NCI-H1417 treated with DMSO at 0.1 percent for 48 hours (cell line): ENCODE data around the gene SZRD1.

Experiments
- DNase-seq: peaks from one replicate; lab custom pipeline; 2025; lab: John Stamatoyannopoulos, UW

SZRD1 gene

DNA sequence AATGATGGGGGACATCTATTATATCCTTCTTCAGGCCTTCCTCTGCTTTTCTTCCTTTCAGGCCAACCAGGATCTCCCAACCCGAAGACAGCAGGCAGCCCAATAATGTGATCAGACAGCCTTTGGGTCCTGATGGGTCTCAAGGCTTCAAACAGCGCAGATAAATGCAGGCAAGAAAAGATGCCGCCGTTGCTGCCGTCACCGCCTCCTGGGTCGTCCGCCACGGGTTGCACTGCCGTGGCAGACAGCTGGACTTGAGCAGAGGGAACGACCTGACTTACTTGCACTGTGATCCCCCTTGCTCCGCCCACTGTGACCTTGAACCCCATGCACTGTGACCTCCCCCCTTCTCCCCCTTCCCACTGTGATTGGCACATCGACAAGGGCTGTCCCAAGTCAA is 27.9 kb downstream of the SZRD1 start:
- DNase-seq = no peak

DNA sequence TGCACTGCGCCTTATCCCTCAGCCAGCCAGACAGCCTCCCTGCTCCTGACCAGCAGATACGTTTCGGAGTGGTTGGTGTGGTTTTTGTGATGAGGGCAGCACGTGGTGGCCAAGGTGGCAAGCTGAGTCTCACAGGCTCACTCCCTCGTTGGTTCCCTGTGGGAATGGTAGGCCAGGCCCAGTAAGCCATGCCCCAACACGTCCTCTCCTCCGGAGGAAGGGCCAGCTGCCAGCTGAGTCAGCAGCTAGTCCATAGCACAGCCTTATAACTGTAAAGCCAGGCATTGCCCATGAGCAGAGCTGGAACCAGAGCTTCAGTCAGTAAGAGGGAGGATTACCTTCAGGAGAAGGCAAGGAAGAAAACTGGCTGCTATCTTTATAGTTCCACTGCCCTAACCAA is 29.5 kb downstream of the SZRD1 start:
- DNase-seq = no peak

DNA sequence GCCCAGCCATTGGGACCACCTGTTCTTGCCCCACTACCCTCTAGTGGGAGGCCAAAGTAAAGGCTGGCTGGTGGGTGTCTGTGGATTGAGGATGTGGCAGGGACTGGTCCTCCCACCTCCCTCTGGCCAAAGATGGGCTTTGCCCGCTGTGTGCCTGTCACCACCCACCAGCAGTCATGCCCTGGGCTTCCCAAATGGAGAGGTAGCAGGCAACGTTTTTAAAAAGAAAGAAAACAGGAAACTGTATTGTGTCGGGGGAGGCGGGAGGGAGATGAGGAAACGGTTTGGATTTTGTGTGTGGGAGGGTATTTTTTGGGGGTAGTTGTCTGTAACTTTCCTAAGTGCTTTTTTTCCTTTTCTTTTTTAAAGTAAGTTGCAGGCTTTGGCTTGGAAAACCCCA is 30.1 kb downstream of the SZRD1 start:
- DNase-seq = no peak

DNA sequence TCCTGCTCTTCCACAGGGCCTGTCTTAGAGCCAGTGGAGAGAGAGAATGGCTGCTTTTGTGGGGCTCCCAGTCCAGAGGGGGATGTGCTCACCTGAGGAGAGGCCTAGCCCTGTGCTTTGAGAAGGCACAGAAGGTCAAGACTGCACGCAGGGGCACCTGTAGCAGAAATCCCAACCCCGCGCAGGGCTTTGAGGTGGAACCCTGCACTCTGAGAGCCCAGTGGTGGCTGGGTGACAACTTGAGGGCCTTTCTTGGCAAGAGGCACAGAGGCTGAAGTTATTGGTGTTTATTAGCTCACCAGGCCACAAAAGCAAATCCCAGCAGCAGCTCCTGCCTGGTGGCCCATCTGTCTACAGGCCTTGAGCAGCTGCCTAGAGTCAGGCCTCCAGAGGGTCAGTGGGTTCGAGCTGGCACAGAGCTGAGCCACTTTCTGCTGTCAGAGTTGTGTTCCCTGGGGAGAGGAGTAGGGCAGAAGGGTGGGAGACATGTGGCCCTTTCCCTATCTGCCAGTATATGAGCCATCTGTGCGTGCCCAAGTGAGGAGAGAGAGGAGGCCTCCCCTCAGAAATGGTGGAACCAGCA is 31.4 kb downstream of the SZRD1 start:
- DNase-seq = no peak

DNA sequence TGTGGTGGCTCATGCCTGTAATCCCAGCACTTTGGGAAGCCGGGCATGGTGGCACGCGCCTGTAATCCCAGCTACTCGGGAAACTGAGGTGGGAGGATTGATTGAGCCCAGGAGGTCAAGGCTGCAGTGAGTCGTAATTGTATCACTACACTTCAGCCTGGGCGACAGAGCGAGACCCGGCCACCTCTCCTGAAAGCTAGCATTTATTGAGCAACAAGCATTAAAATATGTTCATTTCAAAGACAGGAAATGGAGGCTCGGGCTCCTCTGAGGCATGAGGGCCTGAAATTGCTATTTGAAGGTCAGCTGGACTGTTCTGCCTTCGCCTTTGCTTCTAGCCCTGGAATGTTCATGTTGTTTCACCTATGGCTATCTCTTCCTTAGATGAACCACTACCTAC is 35.7 kb downstream of the SZRD1 start:
- no peak for DNase-seq

DNA sequence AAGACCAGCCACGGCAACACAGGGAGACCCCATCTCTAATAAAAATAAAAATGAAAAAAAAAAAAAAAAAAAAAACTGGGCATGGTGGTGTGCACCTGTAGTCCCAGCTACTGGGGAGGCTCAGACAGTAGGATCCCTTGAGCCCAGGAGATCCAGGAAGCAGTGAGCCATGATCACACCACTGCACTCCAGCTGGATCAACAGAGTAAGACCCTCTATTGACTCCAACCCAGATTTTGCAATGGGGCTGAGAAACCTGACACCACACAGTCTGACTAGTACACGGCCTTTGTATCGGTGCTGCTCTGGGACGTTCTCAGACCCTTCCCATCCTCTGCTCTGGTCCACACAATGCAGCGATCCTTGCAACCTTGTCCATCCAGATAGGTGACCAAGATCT is 38.4 kb downstream of the SZRD1 start:
- DNase-seq = no peak

DNA sequence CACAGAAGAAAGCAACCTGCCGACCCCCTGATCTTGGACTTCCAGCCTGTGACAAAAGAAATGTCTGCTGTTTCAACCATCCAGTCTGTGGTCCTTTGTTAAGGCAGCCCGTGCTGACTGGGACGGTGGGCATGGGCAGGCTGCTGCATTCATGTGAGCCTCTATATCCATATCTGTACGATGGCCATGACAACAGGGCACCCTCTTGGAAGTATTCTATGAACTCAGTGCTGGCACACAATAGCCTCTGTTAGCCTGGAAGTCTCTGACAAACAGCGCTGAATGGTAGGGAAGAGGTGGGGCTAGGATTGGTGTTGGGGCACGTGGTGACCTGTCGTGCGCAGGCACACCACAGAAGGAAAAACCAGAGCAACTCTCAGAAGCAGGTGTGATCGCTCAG is 39.8 kb downstream of the SZRD1 start:
- no peak for DNase-seq

DNA sequence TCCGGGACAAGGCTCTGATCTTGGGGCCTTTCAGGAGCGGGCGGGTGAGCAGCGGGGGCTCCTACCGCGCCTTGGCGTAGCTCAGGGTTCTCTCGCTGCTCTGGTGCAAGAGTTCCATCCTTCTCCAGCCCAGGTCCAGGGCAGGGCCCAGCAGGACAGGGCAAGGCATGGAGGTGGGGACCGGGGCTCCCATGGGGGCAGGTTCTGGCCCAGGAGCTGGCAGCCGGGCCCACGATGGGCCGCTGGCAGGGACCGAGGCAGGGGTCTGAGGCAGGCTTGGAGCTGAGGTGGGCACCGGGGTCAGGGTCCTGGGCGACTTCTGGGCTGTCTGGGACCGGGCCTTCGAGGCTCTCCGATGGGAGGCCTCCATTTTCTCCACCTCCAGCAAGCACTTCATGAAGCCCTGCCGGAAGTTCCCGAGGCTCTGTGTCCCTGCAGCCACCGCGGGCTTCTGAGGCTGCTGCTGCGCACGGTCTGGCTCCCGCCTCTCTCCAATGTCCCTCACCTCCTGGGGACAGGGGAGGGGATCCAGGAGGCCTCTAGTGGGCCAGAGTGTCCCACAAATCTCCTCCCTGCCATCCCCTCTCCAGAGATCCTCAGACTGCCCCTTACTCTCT is 42.6 kb downstream of the SZRD1 start:
- DNase-seq = no peak

DNA sequence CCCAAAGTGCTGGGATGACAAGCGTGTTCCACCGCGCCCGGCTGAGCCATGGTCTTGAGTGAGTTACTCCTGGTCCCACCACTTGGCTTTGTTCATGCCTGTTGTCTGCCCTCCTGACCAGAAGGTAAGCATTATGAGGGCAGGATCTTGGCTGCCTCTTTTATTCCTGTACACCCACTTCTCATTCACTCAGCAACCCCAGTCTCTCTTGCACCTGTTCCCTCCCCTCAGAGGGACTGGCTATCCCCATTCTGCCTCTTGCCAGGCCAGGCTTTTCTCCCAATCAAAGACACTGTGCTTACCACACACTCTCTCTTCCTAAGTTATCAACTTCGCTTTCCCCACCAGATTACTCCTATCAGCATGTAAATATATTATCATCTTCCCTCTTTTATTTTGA is 43.8 kb downstream of the SZRD1 start:
- DNase-seq = no peak

DNA sequence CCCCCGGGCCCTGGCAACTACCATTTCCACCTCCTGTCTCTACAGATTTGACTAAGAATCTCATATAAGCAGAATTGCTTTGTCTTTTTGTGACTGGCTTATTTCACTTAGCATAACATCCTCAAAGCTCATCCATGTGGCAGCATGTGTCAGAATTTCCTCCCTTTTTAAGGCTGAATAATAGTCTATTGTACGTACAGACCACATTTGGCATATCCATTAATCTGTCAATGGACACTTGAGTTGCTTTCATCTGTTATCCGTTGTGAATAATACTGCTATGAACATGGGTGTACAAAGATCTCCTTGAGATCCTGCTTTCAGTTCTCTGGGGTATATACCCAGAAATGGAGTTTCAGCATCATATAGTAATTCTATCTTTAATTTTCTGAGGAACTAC is 46.1 kb downstream of the SZRD1 start:
- no peak for DNase-seq

DNA sequence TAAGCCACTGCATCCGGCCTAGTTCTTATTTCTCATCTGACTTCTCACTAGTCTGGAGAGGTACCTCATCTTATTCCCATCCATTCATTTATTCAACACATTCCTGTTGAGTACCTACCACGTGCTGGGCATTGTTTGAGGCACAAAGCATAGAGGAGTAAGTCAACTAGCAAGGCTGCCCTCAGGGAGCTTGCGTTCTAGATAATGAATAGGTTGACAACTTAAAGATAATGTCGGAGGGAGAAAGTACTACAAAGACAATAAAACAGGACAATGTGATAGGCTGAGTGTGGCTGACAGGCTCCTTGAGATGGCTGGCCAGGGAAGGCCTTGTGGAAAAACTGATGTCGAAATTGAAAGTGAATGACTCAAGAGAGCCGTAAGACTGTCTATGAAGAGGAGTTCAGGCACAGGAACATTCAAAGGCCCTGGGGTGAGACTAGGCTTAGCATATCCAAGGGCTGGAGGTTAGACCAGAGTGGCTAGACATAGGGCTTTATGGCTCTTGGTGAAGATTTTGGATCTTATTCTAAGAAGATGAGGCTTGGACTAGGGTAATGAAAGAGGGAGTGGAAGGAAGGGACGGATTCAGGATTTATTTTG is 51.9 kb downstream of the SZRD1 start:
- no peak for DNase-seq

DNA sequence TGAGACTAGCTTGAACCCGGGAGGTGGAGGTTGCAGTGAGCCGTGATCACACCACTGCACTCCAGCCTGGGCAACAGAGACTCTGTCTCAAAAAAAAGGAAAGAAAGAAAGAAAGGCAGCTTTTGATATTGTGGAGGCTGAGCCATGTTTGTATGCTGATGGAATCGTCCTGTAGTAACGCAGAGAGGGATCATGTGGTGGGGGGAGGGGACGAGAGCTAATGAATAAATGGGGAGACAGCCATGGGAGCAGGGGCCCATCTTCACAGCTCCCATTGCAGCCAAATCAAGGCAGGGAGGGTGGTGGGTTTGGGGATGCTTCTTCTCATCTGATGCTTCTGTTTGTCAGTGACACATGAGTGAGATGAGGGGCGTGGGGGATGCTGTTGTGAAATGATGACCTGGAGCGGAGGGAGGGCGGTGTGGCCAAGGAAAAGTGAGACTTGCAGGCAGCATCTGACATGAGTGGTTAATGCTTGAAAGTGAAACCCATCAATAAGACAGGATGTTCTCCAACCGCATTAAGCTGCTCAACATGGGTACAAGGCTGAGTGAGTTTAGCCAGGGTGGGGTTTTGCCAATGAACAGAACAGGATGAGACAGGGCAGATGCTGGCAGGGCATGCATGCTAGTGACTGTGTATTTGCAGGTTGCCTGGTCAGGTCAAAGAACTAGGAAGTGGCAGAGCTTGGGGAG is 53.5 kb downstream of the SZRD1 start:
- DNase-seq = no peak

DNA sequence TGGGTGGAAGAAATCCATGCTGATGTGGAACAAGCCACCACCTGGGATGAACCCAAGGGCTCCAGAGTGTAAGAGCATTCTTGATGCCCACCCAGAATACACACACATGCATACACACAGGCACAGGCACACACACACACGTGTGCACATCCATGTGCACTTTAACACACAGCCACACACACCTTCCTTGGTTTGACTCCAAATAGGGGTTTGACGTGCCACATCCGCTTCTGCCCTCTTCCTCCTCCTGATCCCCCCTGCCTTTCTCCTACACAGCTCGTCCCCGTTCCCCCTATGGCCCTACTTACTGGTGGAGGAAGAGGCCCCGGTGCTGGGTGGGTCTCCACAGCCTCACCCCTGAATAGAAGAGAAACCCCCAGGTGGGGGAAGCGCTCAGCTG is 54.2 kb downstream of the SZRD1 start:
- DNase-seq = no peak

DNA sequence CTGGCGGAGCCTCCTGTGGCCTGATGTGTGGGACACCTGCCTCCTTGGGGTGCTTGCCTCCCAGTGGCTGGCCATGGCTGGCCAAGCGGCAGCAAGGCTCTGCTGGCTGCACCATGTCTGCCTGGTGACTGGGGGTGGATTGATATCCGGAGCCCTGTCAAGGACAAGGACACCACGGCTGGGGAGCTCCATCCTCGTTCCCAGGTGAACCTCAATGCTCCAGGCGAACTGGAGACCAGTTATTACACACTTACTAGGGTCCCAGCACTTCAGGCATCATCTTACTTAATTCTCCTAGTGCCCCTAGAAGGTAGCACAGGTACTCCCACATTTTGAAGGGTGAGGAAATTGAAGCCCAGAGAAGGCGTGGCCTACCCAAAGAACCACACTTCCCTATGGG is 55.0 kb downstream of the SZRD1 start:
- no peak for DNase-seq

DNA sequence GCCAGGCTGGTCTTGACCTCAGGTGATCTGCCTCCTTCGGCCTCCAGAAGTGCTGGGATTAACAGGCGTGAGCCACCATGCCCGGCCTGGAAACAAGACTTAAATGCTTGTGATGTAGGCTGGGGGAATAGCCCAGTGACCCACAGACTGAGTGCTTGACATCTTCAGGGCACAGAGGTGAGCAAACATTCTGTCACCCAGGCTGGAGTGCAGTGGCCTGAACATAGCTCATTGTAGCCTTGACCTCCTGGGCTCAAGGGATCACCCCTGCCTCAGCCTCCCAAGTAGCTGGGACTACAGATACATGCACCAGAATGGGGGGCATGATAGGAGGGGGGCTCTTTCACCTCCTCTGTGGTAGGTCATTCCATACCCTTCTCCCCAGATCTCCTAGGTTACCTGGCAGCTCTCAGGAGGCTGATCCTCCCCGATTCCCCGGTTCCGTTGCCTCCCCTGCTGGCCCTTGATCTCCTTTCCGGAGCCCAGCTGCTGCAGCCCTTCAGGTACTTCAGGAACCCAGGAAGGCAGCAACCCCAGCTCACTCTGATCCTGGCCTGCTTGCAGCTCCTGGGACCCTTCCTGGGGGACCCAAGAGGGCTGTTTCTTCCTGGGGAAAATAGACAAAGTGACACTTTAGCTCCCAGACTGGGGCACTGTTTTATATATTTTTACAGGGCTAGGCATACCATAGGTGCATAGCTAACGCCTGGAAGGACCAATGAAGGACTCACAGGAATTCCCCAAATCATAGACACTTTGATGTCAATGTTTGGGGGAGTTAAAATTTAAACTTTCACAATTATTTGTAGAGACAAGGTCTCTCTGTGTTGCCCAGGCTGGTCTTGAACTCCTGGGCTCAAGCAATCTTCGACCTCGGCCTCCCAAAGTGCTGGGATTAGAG is 58.3 kb downstream of the SZRD1 start:
- DNase-seq = no peak

DNA sequence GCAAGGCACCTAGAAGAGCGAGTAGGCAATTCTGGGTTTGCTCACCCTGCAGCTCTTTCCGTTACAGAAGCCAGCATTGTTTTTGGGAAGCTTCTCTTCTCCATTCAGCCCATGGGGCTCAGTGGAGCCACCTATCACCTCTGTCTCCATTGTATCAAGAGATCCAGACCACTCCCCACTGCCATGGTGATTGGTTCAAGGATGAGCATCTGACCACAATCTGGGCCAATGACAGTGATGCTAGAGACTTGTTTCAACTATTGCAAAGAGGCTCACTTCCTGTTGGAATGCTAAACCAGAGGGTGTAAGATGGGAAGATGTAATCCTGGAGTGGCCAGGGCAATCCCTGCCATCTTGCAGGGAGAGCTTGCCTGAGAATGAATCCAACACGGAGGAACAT is 63.6 kb downstream of the SZRD1 start:
- DNase-seq = no peak

DNA sequence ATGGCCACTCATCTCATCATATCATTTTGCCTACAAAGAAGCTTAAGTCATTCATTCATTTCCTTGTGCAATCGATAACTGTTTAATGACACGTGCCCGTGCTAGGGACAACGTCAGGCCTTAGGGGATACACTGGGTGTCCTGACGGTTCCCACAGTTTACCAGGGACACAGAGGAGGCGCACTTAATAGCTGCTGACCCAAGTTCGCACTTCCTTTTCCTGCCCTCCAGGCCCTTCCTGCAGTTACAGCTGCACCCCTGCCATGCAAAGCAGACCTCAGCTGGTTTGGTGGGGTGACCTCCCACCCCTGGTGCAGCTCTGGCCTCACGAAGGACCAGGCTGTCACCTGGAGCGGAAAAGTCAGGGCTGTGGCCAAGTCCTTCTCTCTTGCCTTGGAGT is 66.0 kb downstream of the SZRD1 start:
- no peak for DNase-seq

DNA sequence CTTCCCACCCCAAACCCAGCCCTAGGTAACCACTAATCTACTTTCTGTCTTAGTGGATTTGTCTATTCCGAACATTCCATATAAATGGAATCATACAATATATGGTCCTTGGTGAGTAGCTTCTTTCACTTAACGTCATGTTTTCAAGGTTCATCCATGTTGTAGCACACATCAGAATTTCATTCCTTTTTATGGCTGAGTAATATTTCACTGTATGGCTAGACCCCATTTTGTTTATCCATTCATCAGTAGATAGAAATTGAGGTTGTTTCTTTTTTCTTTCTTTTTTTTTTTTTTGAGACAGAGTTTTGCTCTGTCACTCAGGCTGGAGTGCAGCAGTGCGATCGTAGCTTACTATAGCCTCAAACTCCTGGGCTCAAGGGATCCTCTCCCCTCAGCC is 67.0 kb downstream of the SZRD1 start:
- DNase-seq = no peak

DNA sequence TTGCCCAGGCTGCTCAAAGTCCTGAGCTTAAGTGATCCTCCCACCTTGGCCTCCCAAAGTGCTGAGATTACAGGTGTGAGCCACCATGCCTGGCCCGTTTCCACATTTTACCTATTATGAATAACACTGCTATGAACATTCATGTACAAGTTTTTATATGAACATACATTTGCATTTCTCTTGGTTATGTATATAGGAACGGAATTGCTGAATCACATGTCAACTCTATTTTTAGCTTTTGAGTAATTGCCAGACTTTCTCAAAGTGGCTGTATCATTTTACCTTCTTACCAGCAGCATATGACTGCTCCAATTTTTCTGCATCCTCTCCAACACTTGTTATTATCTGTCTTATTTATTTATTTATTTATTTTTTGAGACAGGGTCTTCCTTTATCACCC is 67.5 kb downstream of the SZRD1 start:
- no peak for DNase-seq

DNA sequence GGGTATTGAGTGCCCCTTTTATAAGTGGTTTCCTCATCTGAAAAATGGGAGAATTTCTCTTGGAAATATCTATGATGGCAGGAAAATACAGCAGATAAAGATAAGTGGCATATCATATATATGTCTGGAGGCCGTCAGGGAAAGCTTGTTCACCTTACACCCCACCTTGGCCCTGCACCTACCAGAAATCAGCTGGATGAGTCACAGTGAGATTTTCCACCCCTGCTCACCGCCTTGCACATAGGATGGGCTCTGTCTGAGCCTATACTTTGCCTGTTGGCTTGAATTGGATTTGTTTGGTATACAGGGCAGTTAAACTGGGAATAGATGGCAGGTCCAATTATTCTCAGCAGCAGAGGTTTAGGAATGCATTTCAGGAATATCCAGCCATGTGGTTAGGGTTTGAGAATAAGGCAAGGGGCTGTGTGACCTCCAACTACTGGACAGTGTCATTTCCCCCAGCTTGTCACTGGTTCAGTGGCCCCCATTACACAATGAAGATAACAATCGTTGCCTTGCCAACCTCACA is 70.0 kb downstream of the SZRD1 start, which contains the start of gene SPATA21:
Gene SPATA21, minus strand, starts transcription at position 479 of the 529 bp plus-strand sequence. CDS start 6,053 bp downstream, outside the sequence.
- DNase-seq = no peak

DNA sequence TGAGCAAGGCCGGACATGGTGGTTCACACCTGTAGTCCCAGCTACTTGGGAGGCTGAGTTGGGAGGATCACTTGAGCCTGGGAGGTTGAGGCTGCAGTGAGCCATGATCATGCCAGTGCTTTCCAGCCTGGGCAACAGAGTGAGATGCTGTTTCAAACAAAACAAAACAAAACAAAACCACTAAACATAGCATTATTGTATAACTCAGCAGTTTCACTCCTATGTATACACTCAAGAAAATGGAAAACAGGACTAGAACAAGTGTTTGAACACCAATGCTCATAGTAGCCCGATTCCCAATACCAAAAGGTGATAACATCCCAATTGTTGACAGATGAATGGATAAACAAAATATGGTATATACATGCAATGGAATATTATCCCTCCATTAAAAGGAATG is 71.5 kb downstream of the SZRD1 start:
- DNase-seq = no peak

DNA sequence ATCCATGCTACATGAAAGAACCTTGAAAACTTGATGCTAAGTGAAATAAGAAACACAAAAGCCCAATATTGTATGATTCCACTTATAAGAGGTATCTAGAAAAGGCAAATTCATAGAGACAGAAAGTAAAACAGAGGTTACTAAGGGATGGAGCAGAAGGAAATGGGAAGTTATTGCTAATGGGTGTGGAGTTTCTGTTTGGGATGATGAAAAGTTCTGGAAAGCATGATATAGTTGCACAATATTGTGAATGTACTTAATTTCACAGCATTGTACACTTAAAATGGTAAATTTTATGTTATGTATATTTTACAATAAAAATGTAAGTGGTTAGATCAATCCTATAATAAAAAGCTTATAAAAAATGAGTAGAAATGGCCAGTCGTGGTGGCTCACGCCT is 71.9 kb downstream of the SZRD1 start:
- DNase-seq = no peak
